H1 (cell line): ENCODE results near the gene CUZD1. TPM values are rescaled to one million over a fixed set of nuclear protein-coding genes. Genes with fewer than 3 reads are reported as not detected.

Experiments
- CTCF ChIA-PET: fragments of 300-600 bp; sonication (Branson Sonifier 250); formaldehyde crosslinking; loops from one replicate; lab custom pipeline; 2021; ENCODE audit not compliant: partially characterized antibody; lab: Charles Lee
- POLR2A ChIA-PET: fragments of 300-600 bp; sonication (Branson Sonifier 250); formaldehyde crosslinking; loops from one replicate; lab custom pipeline; 2021; ENCODE audit warnings: inconsistent platforms; ENCODE audit not compliant: partially characterized antibody; lab: Charles Lee
- DNase-seq, 2 experiments: peaks; one replicate each; pipeline versions ENCODE4 v3.0.0 to v3.0.0-alpha.2; 2010 to 2022; ENCODE audit warnings: low spot score in 2 of 2, low read depth in 1 of 2, mixed read lengths in 1 of 2
- FAIRE-seq: peaks from 2 replicates; lab custom pipeline; 2011; peaks lifted over from hg19 to GRCh38; lab: Jason Lieb, UNC
- H2AFZ ChIP-seq: 2 replicates; pipeline ENCODE4 v1.8.1; 2012; ENCODE audit warnings: low read length, inconsistent platforms
- H2AK5ac ChIP-seq: 2 replicates; pipeline ENCODE4 v1.6.1; 2013; ENCODE audit warnings: low read depth, low read length
- H2BK120ac ChIP-seq: replicated peaks from 2 replicates; pipeline ENCODE3; 2013; ENCODE audit warnings: low read depth, low read length, inconsistent platforms
- H2BK12ac ChIP-seq: 2 replicates; pipeline ENCODE4 v1.6.1; 2013; ENCODE audit warnings: low read depth, low read length
- H2BK15ac ChIP-seq: 2 replicates; pipeline ENCODE4 v1.6.1; 2013; ENCODE audit warnings: low read length
- H2BK20ac ChIP-seq: 2 replicates; pipeline ENCODE4 v1.6.1; 2013; ENCODE audit warnings: low read length
- H2BK5ac ChIP-seq: 2 replicates; pipeline ENCODE4 v1.6.1; 2013; ENCODE audit warnings: low read depth, low read length
- H3K14ac ChIP-seq: 2 replicates; pipeline ENCODE4 v1.6.1; 2013; ENCODE audit warnings: inconsistent platforms; ENCODE audit not compliant: insufficient read length
- H3K18ac ChIP-seq: 2 replicates; pipeline ENCODE4 v1.6.1; 2013; ENCODE audit warnings: low read length; ENCODE audit errors: extremely low read depth
- H3K23ac ChIP-seq: 2 replicates; pipeline ENCODE4 v1.6.1; 2013; ENCODE audit warnings: inconsistent platforms; ENCODE audit not compliant: insufficient read length
- H3K23me2 ChIP-seq: 2 replicates; pipeline ENCODE4 v1.6.1; 2013; ENCODE audit warnings: low read depth, low read length
- H3K27ac ChIP-seq: 2 replicates; pipeline ENCODE4 v1.6.1; 2011; ENCODE audit warnings: low read depth, low read length, inconsistent platforms
- H3K27me3 ChIP-seq, 4 experiments: replicated peaks in 1 of 4; 1 replicate in 1 of 4; 2 replicates in 3 of 4; pipeline versions ENCODE4 v1.6.1 to v1.8.1; 2011 to 2013; ENCODE audit warnings: low read length in 3 of 4, mild to moderate bottlenecking in 3 of 4, inconsistent platforms in 2 of 4, mixed read lengths in 2 of 4, moderate library complexity in 1 of 4; ENCODE audit not compliant: control insufficient read depth in 3 of 4, insufficient read depth in 3 of 4; ENCODE audit errors: extremely low read depth in 1 of 4
- H3K36me3 ChIP-seq, 4 experiments: 2 replicates each; pipeline versions ENCODE4 v1.6.1 to v1.8.1; 2011 to 2013; ENCODE audit warnings: mild to moderate bottlenecking in 4 of 4, low read length in 3 of 4, moderate library complexity in 2 of 4, control low read depth in 1 of 4, inconsistent platforms in 1 of 4; ENCODE audit not compliant: insufficient read depth in 4 of 4, control insufficient read depth in 2 of 4
- H3K4ac ChIP-seq: replicated peaks from 2 replicates; pipeline ENCODE3; 2013; ENCODE audit warnings: low read length, low read depth, mixed read lengths, inconsistent platforms; ENCODE audit not compliant: insufficient read length
- H3K4me1 ChIP-seq, 4 experiments: replicated peaks in 1 of 4; 1 replicate in 1 of 4; 2 replicates in 3 of 4; pipeline versions ENCODE4 v1.6.1 to v1.8.1; 2011 to 2013; ENCODE audit warnings: low read length in 3 of 4, inconsistent platforms in 2 of 4, mixed read lengths in 1 of 4; ENCODE audit not compliant: insufficient read depth in 4 of 4, control insufficient read depth in 3 of 4
- H3K4me2 ChIP-seq, 2 experiments: 2 replicates each; pipeline versions ENCODE4 v1.6.1 to v1.8.1; 2011 to 2013; ENCODE audit warnings: low read depth in 2 of 2, low read length in 2 of 2, control low read depth in 1 of 2, inconsistent platforms in 1 of 2, mild to moderate bottlenecking in 1 of 2; ENCODE audit not compliant: insufficient read depth in 1 of 2
- H3K4me3 ChIP-seq, 4 experiments: fragments of 200-600, 300-600 bp in 1 of 4; sonication (generic), shearing (Covaris generic), sonication (Bioruptor Twin) in 1 of 4; 2 replicates each; pipeline versions ENCODE4 v1.5.1 to v1.8.1; 2011 to 2016; ENCODE audit warnings: low read length in 4 of 4, low read depth in 3 of 4, control low read depth in 2 of 4, inconsistent platforms in 2 of 4, mild to moderate bottlenecking in 2 of 4, mixed read lengths in 1 of 4, moderate library complexity in 1 of 4; ENCODE audit not compliant: insufficient read depth in 2 of 4; ENCODE audit errors: extremely low read depth in 1 of 4
- H3K56ac ChIP-seq: replicated peaks from 2 replicates; pipeline ENCODE3; 2013; ENCODE audit warnings: low read depth, mild to moderate bottlenecking, mixed read lengths, low read length, inconsistent platforms; ENCODE audit not compliant: insufficient read length
- H3K79me1 ChIP-seq: 2 replicates; pipeline ENCODE4 v1.6.1; 2013; ENCODE audit warnings: low read depth, low read length, control low read depth
- H3K79me2 ChIP-seq, 2 experiments: 2 replicates each; pipeline versions ENCODE4 v1.6.1 to v1.8.1; 2012 to 2013; ENCODE audit warnings: low read length in 2 of 2, mild to moderate bottlenecking in 2 of 2, inconsistent platforms in 1 of 2; ENCODE audit not compliant: insufficient read depth in 2 of 2, control insufficient read depth in 1 of 2
- H3K9ac ChIP-seq, 4 experiments: replicated peaks in 1 of 4; 1 replicate in 1 of 4; 2 replicates in 3 of 4; pipeline versions ENCODE4 v1.6.1 to v1.8.1; 2011 to 2013; ENCODE audit warnings: low read depth in 3 of 4, low read length in 3 of 4, control low read depth in 2 of 4, mild to moderate bottlenecking in 2 of 4, moderate library complexity in 2 of 4, inconsistent platforms in 1 of 4; ENCODE audit errors: extremely low read depth in 1 of 4
- H3K9me3 ChIP-seq, 2 experiments: 2 replicates each; pipeline versions ENCODE4 v1.6.1 to v1.8.1; 2012 to 2013; ENCODE audit warnings: mild to moderate bottlenecking in 2 of 2, moderate library complexity in 2 of 2, control low read depth in 1 of 2, inconsistent platforms in 1 of 2, low read depth in 1 of 2, low read length in 1 of 2, mixed read lengths in 1 of 2; ENCODE audit not compliant: insufficient read depth in 2 of 2
- H4K20me1 ChIP-seq, 2 experiments: replicated peaks in 1 of 2; 2 replicates each; pipeline versions ENCODE3 to v1.8.1; 2011 to 2013; ENCODE audit warnings: inconsistent platforms in 2 of 2, low read length in 2 of 2, mild to moderate bottlenecking in 1 of 2; ENCODE audit not compliant: insufficient read depth in 2 of 2, control insufficient read depth in 1 of 2
- H4K5ac ChIP-seq: 2 replicates; pipeline ENCODE4 v1.6.1; 2013; ENCODE audit warnings: low read length, low read depth, mixed read lengths, inconsistent platforms; ENCODE audit not compliant: insufficient read length
- H4K8ac ChIP-seq: 2 replicates; pipeline ENCODE4 v1.8.0; 2013; ENCODE audit warnings: mild to moderate bottlenecking, moderate library complexity, low read length, inconsistent platforms; ENCODE audit not compliant: insufficient read depth; ENCODE audit errors: extremely low read depth
- H4K91ac ChIP-seq: replicated peaks from 2 replicates; pipeline ENCODE3; 2013; ENCODE audit warnings: low read length, mixed read lengths, inconsistent platforms; ENCODE audit not compliant: insufficient read length
- RAD21 ChIP-seq, 2 experiments: IDR thresholded peaks in 1 of 2; conservative IDR thresholded peaks in 1 of 2; 2 replicates each; pipeline ENCODE4 v1.6.1; 2011; ENCODE audit warnings: low read depth in 2 of 2, low read length in 2 of 2, improper control_type of control experiment in 1 of 2, inconsistent platforms in 1 of 2, mild to moderate bottlenecking in 1 of 2, moderate library complexity in 1 of 2
- YY1 ChIP-seq: IDR thresholded peaks from 2 replicates; pipeline ENCODE4 v1.6.1; 2011; ENCODE audit warnings: low read depth, mild to moderate bottlenecking, low read length
- whole genome bisulfite sequencing, 2 experiments: shearing (Covaris generic) in 1 of 2; methylation state at CpG; one replicate each; pipeline versions ENCODE4 v1.1.6 to v1.1.7; 2013 to 2015; ENCODE audit warnings: low lambda C conversion rate in 2 of 2, mixed read lengths in 2 of 2, inconsistent platforms in 1 of 2, low coverage in 1 of 2, missing lambda C conversion rate in 1 of 2; ENCODE audit not compliant: insufficient replicate concordance in 2 of 2, insufficient coverage in 1 of 2, insufficient read length in 1 of 2; ENCODE audit errors: extremely low coverage in 1 of 2, missing lambda C conversion rate in 1 of 2; 5-methylcytosine and 5-hydroxymethylcytosine counted together
- polyA plus RNA-seq, 7 experiments: library from polyadenylated mRNA; depleted of rRNA in 3 of 7; stranded (reverse) in 5 of 7; unstranded in 2 of 7; fragments of >200 nt in 5 of 7; fragments of 200-250 nt in 2 of 7; gene quantifications; 1 replicate in 5 of 7; 2 replicates in 1 of 7; 4 replicates in 1 of 7; pipeline versions ENCODE4 v1.2.1 to v1.2.3, GENCODE V29; 2011 to 2013; ENCODE audit warnings: missing spikeins in 2 of 7, mixed read lengths in 2 of 7
- total RNA-seq: library from RNA; stranded (reverse); fragmentation: NEBNext Ultra II Directional; extraction: Animal tissue kit (Norgen Biotek cat#: 25700); gene quantifications from 2 replicates; pipeline ENCODE4 v1.2.1, GENCODE V29; 2021

Gene CUZD1
- total and polyA plus RNA-seq, 2 of the 8 experiments (the other 6 are each of a cell fraction or from before 2014, with no cell fraction given): 11.9 to 30.0 TPM

- POLR2A ChIA-PET: interaction anchor here (0.9 to 4.0 kb wide), 2 partner anchors 31 to 503 kb away, joined by 3 to 22 read pairs; partner anchors contain the start of genes CUZD1 and PLEKHA1
- WGBS, 2 experiments: 47% methylated on average over 1 of the region's 1 CpG; no CpG with 5 or more reads in 1 of the 2 experiments
- no peak overlapping the region for H2AK5ac ChIP-seq
- no peak overlapping the region for H3K4ac ChIP-seq
- H2BK5ac ChIP-seq: peak overlapping the region; percentile 26; the same call in 1 of the 2 replicates
- H3K23me2 ChIP-seq: no peaks in the 10 kb centered on the region; the same call in 1 of the 2 replicates
- H4K5ac ChIP-seq: peak overlapping the region; percentile 63
- H3K56ac ChIP-seq: no peak overlapping the region
- no peak overlapping the region for H2BK12ac ChIP-seq
- H4K20me1 ChIP-seq: no peaks in the 10 kb centered on the region
- TF ChIP-seq YY1 (no peak), RAD21 (IDR thresholded peaks at IDR 0.05 in 1 of 2, conservative IDR thresholded peaks at IDR 0.05 in 1 of 2; ENCODE audit: low read depth in 2 of 2, low read length in 2 of 2) (no peak)
- TF ChIP-seq, all 59 proteins: peak for 0
- CTCF ChIA-PET: interaction anchor here (1.2 kb wide), 1 partner anchor 12 kb away, joined by 3 read pairs; no protein-coding TSS in a partner anchor
- Histone ChIP-seq H4K91ac (peak overlapping the region; percentile 88), H3K18ac (peak overlapping the region; percentile 14; the same call in 1 of the 2 replicates), H3K14ac (no peak overlapping the region), H2BK120ac (peak overlapping the region; percentile 86), H3K9ac (no peak overlapping the region), H3K4me1 (peaks cover 5 to 35% (median 18%) of the 10 kb centered on the region in 4 experiments), H3K27ac (peak overlapping the region; percentile 91), H3K4me3 (peak overlapping the region in 1 of 4 experiments; percentile 41; a peak in 1 of 8 replicates), H2AFZ (no peak overlapping the region), H2BK20ac (peak overlapping the region; percentile 76; the same call in 1 of the 2 replicates), H3K4me2 (peak overlapping the region; percentile 42 to 59), H3K27me3 (peaks cover 0 to 3% (median 0%) of the 10 kb centered on the region in 4 experiments; a peak in 3 of 7 replicates), H3K79me1 (no peaks in the 10 kb centered on the region), H2BK15ac (no peak overlapping the region), H3K23ac (no peak overlapping the region), H3K79me2 (no peaks in the 10 kb centered on the region), H3K36me3 (no peaks in the 10 kb centered on the region), H4K8ac (no peak overlapping the region), H3K9me3 (no peaks in the 10 kb centered on the region; a peak in 1 of 4 replicates)
- FAIRE-seq: no peak
- DNase-seq: no peak
Observed at GRCh38 chr10:122877264-122877663, 31.6 kb upstream of the CUZD1 start.
